Activated naive CD8-positive, alpha-beta T cell treated with anti-CD3 and anti-CD28 coated beads, Interleukin-2, amount 50 U/mL, for 24 hours (primary cell): ENCODE measurements around the gene IZUMO1R.
A peak's percentile ranks its signal among the peaks of the same experiment; 100 is the strongest.
"Not testable (repeated sequence)": the region's sequence is repeated elsewhere in the genome, so short reads cannot be mapped to it uniquely, and the experiment has no call there.

ENCODE experiments used
- ATAC-seq: fragments of 150-1000 bp; cut with Tn5 transposase; one replicate; pipeline ENCODE4 v1.10.0; 2021
- DNase-seq: peaks from one replicate; pipeline ENCODE4 v3.0.0; 2021
- H3K27ac Mint-ChIP-seq: one replicate; pipeline ENCODE4 v1.8.0; 2021; ENCODE audit warnings: mild to moderate bottlenecking, mixed read lengths
- H3K27me3 Mint-ChIP-seq: one replicate; pipeline ENCODE4 v1.8.0; 2021; ENCODE audit warnings: mixed read lengths
- H3K36me3 Mint-ChIP-seq: one replicate; pipeline ENCODE4 v1.8.0; 2021; ENCODE audit warnings: low read depth, mixed read lengths
- H3K4me1 Mint-ChIP-seq: one replicate; pipeline ENCODE4 v1.8.0; 2021; ENCODE audit warnings: mixed read lengths
- H3K4me3 Mint-ChIP-seq: one replicate; pipeline ENCODE4 v1.8.0; 2021; ENCODE audit warnings: mild to moderate bottlenecking, moderate library complexity, mixed read lengths
- H3K9me3 Mint-ChIP-seq: one replicate; pipeline ENCODE4 v1.8.0; 2021; ENCODE audit warnings: mixed read lengths

The IZUMO1R gene

GRCh38 chr11:94303966-94304958 is at the start of gene IZUMO1R:
Gene IZUMO1R (plus strand): TSS chr11:94304580. CDS start chr11:94305637, 1,057 bp downstream.
- no peak for ATAC-seq
- Mint-ChIP-seq H3K9me3 (no peaks in the 10 kb centered on the region), H3K27me3 (peaks cover 8% of the 10 kb centered on the region), H3K36me3 (no peaks in the 10 kb centered on the region), H3K4me3 (no peak within 1 kb of the TSS), H3K27ac (no peak within 1 kb of the TSS), H3K4me1 (no peaks in the 10 kb centered on the region)
- no peak for DNase-seq

GRCh38 chr11:94271885-94272372 is 32.5 kb upstream of the IZUMO1R start:
- Mint-ChIP-seq H3K9me3 (peaks cover 19% of the 10 kb centered on the region), H3K27ac (no peak overlapping the region), H3K27me3 (no peaks in the 10 kb centered on the region), H3K36me3 (no peaks in the 10 kb centered on the region), H3K4me1 (no peaks in the 10 kb centered on the region), H3K4me3 (no peak overlapping the region)
- ATAC-seq = no peak
- DNase-seq = no peak

GRCh38 chr11:94272738-94273313 is 31.6 kb upstream of the IZUMO1R start:
- peaks cover 12% of the 10 kb centered on the region for H3K9me3 Mint-ChIP-seq
- H3K27ac Mint-ChIP-seq = no peak overlapping the region
- DNase-seq (no peak), ATAC-seq (no peak)
- no peak overlapping the region for H3K4me3 Mint-ChIP-seq
- no peaks in the 10 kb centered on the region for H3K36me3 Mint-ChIP-seq
- H3K4me1 Mint-ChIP-seq = no peaks in the 10 kb centered on the region
- no peaks in the 10 kb centered on the region for H3K27me3 Mint-ChIP-seq

- no peak overlapping the region for H3K27ac Mint-ChIP-seq
- H3K27me3 Mint-ChIP-seq = no peaks in the 10 kb centered on the region
- H3K4me1 Mint-ChIP-seq = no peaks in the 10 kb centered on the region
- ATAC-seq (no peak), DNase-seq (no peak)
- H3K36me3 Mint-ChIP-seq = no peaks in the 10 kb centered on the region
- H3K9me3 Mint-ChIP-seq = no peaks in the 10 kb centered on the region
- H3K4me3 Mint-ChIP-seq = no peak overlapping the region
Measured at GRCh38 chr11:94275961-94276360, 28.4 kb upstream of the IZUMO1R start.

GRCh38 chr11:94276943-94277342 is 27.4 kb upstream of the IZUMO1R start:
- H3K4me3 Mint-ChIP-seq = no peak overlapping the region
- H3K4me1 Mint-ChIP-seq = no peaks in the 10 kb centered on the region
- DNase-seq (no peak), ATAC-seq (no peak)
- H3K36me3 Mint-ChIP-seq = no peaks in the 10 kb centered on the region
- no peaks in the 10 kb centered on the region for H3K27me3 Mint-ChIP-seq
- H3K9me3 Mint-ChIP-seq = no peaks in the 10 kb centered on the region
- H3K27ac Mint-ChIP-seq = no peak overlapping the region

DNA sequence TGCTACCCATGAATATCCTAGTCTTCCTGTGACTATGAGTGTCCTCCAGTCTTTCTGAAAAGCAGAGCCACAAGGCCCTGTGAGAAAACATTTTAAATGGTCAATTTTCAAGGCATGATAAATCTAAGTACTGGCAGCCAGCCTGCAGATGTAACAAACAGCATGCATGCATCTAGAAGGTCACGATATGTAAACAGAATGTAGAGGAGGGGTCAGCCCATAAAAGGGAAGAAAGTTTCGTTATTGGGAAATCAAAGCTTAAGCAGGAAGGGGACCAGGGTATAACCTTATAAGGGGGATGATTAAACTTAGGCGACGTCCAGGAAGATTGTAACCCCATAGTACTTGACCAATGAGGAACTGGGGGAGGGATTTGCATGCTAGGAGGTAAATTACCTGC is 26.2 kb upstream of the IZUMO1R start:
- H3K9me3 Mint-ChIP-seq, H3K27ac Mint-ChIP-seq, H3K4me3 Mint-ChIP-seq, DNase-seq, H3K36me3 Mint-ChIP-seq, H3K27me3 Mint-ChIP-seq, ATAC-seq, H3K4me1 Mint-ChIP-seq: not testable (repeated sequence)

DNA sequence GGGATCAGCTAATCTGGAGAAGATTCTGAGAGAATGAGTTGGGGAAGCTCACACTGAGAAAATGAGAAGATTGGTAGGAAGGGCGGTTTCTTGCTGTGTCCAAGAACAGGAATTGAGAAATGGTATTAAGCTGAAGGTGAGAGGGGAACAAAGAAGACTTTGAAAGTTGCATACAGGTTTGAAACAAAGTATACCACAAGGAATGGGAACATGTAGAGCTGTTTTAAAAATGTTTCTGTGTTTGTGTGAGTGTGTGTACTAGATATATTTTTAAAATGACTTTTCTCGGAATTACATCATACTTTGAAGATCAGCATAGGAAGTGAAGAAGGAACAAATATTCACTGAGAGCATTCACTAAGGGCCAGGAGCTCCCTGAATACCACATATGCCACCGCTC is 24.4 kb upstream of the IZUMO1R start:
- Mint-ChIP-seq H3K4me3 (no peak overlapping the region), H3K27me3 (peaks cover under 1% of the 10 kb centered on the region), H3K36me3 (no peaks in the 10 kb centered on the region), H3K4me1 (no peaks in the 10 kb centered on the region), H3K9me3 (no peaks in the 10 kb centered on the region), H3K27ac (no peak overlapping the region)
- no peak for DNase-seq
- ATAC-seq = no peak

- Mint-ChIP-seq H3K4me1 (no peaks in the 10 kb centered on the region), H3K27ac (no peak overlapping the region), H3K4me3 (no peak overlapping the region), H3K27me3 (peaks cover 3% of the 10 kb centered on the region), H3K36me3 (no peaks in the 10 kb centered on the region), H3K9me3 (no peaks in the 10 kb centered on the region)
- DNase-seq (no peak), ATAC-seq (no peak)
Measured at GRCh38 chr11:94281324-94281723, 23.1 kb upstream of the IZUMO1R start.

DNA sequence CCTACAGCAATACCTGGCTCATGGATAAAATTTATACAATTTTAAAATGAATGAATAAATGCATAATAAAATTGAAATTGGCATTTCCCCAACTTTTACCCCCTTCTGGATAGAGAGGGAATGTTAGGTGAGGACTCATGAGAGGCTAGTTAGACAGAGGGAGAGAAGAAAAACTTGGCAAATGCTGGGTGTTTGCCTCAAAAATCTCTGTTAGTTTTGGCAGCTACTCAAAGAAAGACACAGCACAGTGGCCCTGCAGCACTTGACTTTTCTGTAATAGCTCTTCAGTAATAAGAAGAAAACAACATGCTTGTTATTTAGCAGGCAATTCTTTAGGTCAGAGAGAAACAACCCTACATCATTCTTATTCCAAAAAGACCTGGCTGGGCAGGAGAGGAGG is 20.7 kb upstream of the IZUMO1R start:
- Mint-ChIP-seq H3K4me1 (no peaks in the 10 kb centered on the region), H3K27me3 (peaks cover 7% of the 10 kb centered on the region), H3K9me3 (no peaks in the 10 kb centered on the region), H3K27ac (no peak overlapping the region), H3K4me3 (no peak overlapping the region), H3K36me3 (no peaks in the 10 kb centered on the region)
- no peak for DNase-seq
- no peak for ATAC-seq

GRCh38 chr11:94295534-94295933 is 8.8 kb upstream of the IZUMO1R start:
- DNase-seq = no peak
- no peak for ATAC-seq
- H3K27me3 Mint-ChIP-seq = peaks cover 13% of the 10 kb centered on the region
- H3K36me3 Mint-ChIP-seq = no peaks in the 10 kb centered on the region
- H3K9me3 Mint-ChIP-seq = peaks cover 6% of the 10 kb centered on the region
- no peak overlapping the region for H3K4me3 Mint-ChIP-seq
- H3K27ac Mint-ChIP-seq = no peak overlapping the region
- H3K4me1 Mint-ChIP-seq = no peaks in the 10 kb centered on the region

GRCh38 chr11:94297985-94298576 is 6.3 kb upstream of the IZUMO1R start:
- H3K4me1 Mint-ChIP-seq = no peaks in the 10 kb centered on the region
- peaks cover 15% of the 10 kb centered on the region for H3K27me3 Mint-ChIP-seq
- ATAC-seq (no peak), DNase-seq (no peak)
- no peaks in the 10 kb centered on the region for H3K9me3 Mint-ChIP-seq
- H3K36me3 Mint-ChIP-seq = no peaks in the 10 kb centered on the region
- peak overlapping the region; percentile 16 for H3K27ac Mint-ChIP-seq
- no peak overlapping the region for H3K4me3 Mint-ChIP-seq

GRCh38 chr11:94302776-94303175 is 1.6 kb upstream of the IZUMO1R start:
- Mint-ChIP-seq H3K4me1 (no peaks in the 10 kb centered on the region), H3K9me3 (no peaks in the 10 kb centered on the region), H3K4me3 (no peak overlapping the region), H3K36me3 (no peaks in the 10 kb centered on the region), H3K27ac (no peak overlapping the region), H3K27me3 (peaks cover 10% of the 10 kb centered on the region)
- no peak for ATAC-seq
- no peak for DNase-seq

DNA sequence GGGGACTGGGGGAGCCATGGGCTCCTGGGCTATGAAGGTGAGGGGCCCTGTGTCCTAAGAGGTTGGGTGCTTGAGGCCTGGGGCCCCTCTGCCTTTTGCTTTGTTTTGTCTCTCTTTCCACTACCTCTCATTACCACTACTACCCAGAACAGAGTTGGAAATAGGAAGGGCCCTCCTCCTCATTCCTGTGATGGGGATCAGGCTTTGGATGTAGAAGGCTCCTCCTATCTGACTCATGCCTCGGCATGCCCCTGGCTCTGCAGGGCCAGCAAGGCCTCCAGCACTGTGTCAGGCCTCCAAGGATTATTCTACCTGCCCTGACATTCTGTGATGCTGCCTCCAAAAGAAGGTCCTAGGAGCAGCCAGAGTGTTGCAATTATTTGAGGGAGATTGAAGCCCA is 766 bp downstream of the IZUMO1R start:
- DNase-seq = no peak
- H3K4me3 Mint-ChIP-seq = no peak overlapping the region
- no peaks in the 10 kb centered on the region for H3K9me3 Mint-ChIP-seq
- H3K27ac Mint-ChIP-seq = no peak overlapping the region
- H3K4me1 Mint-ChIP-seq = no peaks in the 10 kb centered on the region
- H3K27me3 Mint-ChIP-seq = peaks cover 8% of the 10 kb centered on the region
- no peaks in the 10 kb centered on the region for H3K36me3 Mint-ChIP-seq
- ATAC-seq = no peak

GRCh38 chr11:94307101-94307791 is 2.9 kb downstream of the IZUMO1R start:
- ATAC-seq (no peak), DNase-seq (no peak)
- H3K27ac Mint-ChIP-seq = no peak overlapping the region
- H3K9me3 Mint-ChIP-seq = no peaks in the 10 kb centered on the region
- H3K4me1 Mint-ChIP-seq = no peaks in the 10 kb centered on the region
- no peaks in the 10 kb centered on the region for H3K36me3 Mint-ChIP-seq
- peaks cover 8% of the 10 kb centered on the region for H3K27me3 Mint-ChIP-seq
- no peak overlapping the region for H3K4me3 Mint-ChIP-seq
